ENCODE results near the gene GALNT10.
"Not testable (repeated sequence)": the region's sequence is repeated elsewhere in the genome, so short reads cannot be mapped to it uniquely, and the experiment has no call there.

The GALNT10 gene, protein sequence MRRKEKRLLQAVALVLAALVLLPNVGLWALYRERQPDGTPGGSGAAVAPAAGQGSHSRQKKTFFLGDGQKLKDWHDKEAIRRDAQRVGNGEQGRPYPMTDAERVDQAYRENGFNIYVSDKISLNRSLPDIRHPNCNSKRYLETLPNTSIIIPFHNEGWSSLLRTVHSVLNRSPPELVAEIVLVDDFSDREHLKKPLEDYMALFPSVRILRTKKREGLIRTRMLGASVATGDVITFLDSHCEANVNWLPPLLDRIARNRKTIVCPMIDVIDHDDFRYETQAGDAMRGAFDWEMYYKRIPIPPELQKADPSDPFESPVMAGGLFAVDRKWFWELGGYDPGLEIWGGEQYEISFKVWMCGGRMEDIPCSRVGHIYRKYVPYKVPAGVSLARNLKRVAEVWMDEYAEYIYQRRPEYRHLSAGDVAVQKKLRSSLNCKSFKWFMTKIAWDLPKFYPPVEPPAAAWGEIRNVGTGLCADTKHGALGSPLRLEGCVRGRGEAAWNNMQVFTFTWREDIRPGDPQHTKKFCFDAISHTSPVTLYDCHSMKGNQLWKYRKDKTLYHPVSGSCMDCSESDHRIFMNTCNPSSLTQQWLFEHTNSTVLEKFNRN

GRCh38 chr5:154190595-154191304 lies at the start of gene GALNT10:
TSS of gene GALNT10 (plus strand) at chr5:154190733. CDS start at chr5:154190867, 134 bp downstream.
- peak; percentile 46 for DNase-seq (ENCODE audit: extremely low read depth, low read depth)
- no peak for TF ChIP-seq CTCF (IDR thresholded peaks at IDR 0.05; ENCODE audit: low read depth, low read length)

DNA sequence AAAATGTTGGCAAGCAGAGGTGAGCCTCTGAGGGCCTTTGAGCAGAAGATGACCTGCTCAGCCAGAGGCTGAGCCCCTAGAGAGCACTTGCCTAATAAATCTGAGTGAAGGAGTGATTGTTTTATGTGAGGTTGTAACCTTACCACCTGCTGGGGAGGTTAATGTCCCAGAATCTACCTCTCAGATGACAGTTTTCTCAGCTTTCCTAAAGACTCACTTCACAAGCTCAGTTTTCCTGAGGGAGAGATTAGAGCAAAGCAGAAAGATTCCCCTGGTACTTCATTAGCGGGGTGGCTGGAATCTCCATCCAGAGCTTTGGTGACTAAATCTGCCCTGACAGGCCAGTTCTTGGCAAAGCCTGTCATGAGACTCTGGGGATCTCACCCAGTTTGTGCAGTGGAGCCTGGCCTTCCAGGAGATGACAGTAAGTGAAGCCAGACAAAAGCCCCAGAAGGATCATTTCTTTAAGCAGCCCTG lies 48.8 kb upstream of the GALNT10 start:
- no peak for DNase-seq (ENCODE audit: extremely low read depth, low read depth)

DNA sequence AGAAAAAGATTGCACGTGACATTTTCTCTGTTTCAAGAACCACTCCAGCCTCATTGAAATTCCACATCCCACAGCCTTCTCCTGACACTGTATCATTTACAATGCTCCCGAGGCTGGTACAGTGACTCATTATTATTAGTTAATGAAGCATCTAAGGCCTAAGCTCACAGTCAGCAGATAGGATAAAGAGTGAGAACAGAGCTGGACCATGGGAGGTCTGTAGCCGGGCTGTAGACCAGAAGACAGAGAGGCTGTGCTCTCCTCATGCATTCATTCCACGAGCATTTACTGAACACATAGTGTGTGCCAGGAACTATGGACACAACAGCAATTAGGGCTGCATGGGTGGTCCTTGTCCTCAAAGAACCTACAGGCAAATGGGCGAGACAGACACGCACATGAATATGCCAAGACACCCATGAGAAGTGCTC lies 47.3 kb upstream of the GALNT10 start:
- no peak for TF ChIP-seq CTCF (IDR thresholded peaks at IDR 0.05; ENCODE audit: low read depth, low read length)
- DNase-seq (ENCODE audit: extremely low read depth, low read depth), result no peak

More for the DNA sequence above, 48.8 kb upstream of the GALNT10 start:
- TF ChIP-seq CTCF (IDR thresholded peaks at IDR 0.05; ENCODE audit: low read depth, low read length), result no peak

DNA sequence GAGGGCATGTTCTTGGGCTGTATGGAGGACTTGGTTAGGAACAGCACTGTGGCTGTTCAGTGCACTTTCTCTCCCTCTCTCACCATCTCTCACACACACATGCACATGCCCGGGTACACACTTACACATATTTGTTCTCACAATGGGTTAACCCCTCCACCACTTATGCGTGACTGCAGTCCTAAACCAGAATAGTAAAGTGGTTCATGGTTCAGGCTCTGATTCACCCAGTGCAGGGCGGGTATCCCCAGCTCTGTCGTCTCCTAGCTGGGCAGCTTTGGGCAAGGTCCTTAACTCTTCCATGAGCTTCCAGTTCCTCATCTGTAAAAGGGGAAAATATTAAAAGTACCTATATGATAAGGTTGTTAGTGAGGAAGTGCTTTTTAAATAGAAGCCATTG lies 45.3 kb upstream of the GALNT10 start:
- no peak for DNase-seq (ENCODE audit: extremely low read depth, low read depth)
- TF ChIP-seq CTCF (IDR thresholded peaks at IDR 0.05; ENCODE audit: low read depth, low read length), result no peak

DNA sequence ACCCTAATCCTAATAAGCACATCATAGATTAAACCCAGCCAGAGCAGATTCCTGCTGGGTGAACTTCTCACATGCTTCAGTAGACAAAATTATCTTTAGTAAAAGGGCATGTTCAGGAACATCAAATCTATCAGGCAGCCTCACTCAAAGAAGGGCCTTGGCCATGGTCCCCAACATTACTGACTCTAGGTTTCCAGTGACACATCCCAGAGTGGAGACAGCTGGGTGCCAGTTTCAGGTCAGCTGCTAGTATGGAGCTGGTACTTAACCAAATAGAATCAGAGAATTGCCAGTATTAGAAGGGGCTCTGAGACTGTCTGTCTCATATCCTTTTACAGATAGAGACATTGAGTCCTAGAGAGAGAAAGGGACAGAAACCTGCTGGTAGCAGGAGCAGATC lies 44.1 kb upstream of the GALNT10 start:
- TF ChIP-seq CTCF (IDR thresholded peaks at IDR 0.05; ENCODE audit: low read depth, low read length), result no peak
- no peak for DNase-seq (ENCODE audit: extremely low read depth, low read depth)

- TF ChIP-seq CTCF (IDR thresholded peaks at IDR 0.05; ENCODE audit: low read depth, low read length), result no peak
- DNase-seq (ENCODE audit: extremely low read depth, low read depth), result no peak
Measured at GRCh38 chr5:154147666-154148065, 42.9 kb upstream of the GALNT10 start.

DNA sequence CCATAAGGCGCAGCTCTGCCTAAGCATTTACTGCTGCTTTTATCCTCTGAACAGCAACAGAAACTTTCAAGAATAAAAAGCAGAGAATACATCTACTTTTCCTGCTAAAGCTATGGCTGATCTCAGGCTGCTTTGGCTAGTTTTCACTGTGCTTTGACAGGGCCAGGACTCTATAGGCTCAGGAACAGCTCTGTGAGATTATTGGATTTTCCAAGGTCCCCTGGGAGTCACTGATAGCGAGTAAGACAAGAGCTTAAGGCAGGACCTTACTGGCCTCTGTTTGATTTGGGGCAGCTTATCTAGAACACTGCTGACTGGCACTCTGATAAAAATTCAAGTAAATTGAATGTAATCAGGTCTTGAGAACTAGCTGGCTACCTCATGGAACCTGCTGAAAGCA lies 40.1 kb upstream of the GALNT10 start:
- DNase-seq (ENCODE audit: extremely low read depth, low read depth), result not testable (repeated sequence)
